Mucosa of rectum (tissue), 2 donors: ENCODE measurements around the gene CACNG1.

Source experiments
- H3K27ac ChIP-seq, 2 donors: one replicate each; pipeline ENCODE4 v1.7.0; 2013; ENCODE audit warnings: inconsistent platforms in 2 of 2, low read depth in 2 of 2, low read length in 2 of 2
- H3K27me3 ChIP-seq, 2 donors: one replicate each; pipeline ENCODE4 v1.7.0; 2013; ENCODE audit warnings: low read length in 2 of 2; ENCODE audit not compliant: control insufficient read depth in 2 of 2, insufficient read depth in 2 of 2
- H3K36me3 ChIP-seq, 2 donors: one replicate each; pipeline ENCODE4 v1.7.0; 2013; ENCODE audit warnings: low read length in 2 of 2; ENCODE audit not compliant: control insufficient read depth in 2 of 2, insufficient read depth in 2 of 2
- H3K4me1 ChIP-seq, 2 donors: one replicate each; pipeline ENCODE4 v1.7.0; 2013; ENCODE audit warnings: low read length in 2 of 2, mild to moderate bottlenecking in 1 of 2; ENCODE audit not compliant: control insufficient read depth in 2 of 2, insufficient read depth in 2 of 2
- H3K4me3 ChIP-seq, 2 donors: one replicate each; pipeline ENCODE4 v1.7.0; 2013; ENCODE audit warnings: low read length in 2 of 2
- H3K9ac ChIP-seq, 2 donors: one replicate each; pipeline ENCODE4 v1.7.0; 2013; ENCODE audit warnings: low read length in 2 of 2, low read depth in 1 of 2, mild to moderate bottlenecking in 1 of 2
- H3K9me3 ChIP-seq, 2 donors: one replicate each; pipeline ENCODE4 v1.7.0; 2013; ENCODE audit warnings: low read length in 2 of 2; ENCODE audit not compliant: control insufficient read depth in 2 of 2
- donor health status: healthy.
- donor health status: Normal muscosa, but diverticular disease.

CACNG1 gene

GRCh38 chr17:67025216-67025792 lies 19.1 kb upstream of the CACNG1 start:
- Histone ChIP-seq H3K27ac (peak overlapping the region; percentile 67 to 82), H3K9ac (peak overlapping the region in 1 of 2 donors; percentile 58), H3K27me3 (no peaks in the 10 kb centered on the region), H3K9me3 (no peaks in the 10 kb centered on the region), H3K36me3 (no peaks in the 10 kb centered on the region), H3K4me1 (peaks cover 5 to 28% of the 10 kb centered on the region in 2 donors), H3K4me3 (peak overlapping the region in 1 of 2 donors; percentile 27)

- Histone ChIP-seq H3K27ac (no peak overlapping the region), H3K9me3 (no peaks in the 10 kb centered on the region), H3K4me3 (no peak overlapping the region), H3K4me1 (peaks cover 5 to 28% of the 10 kb centered on the region in 2 donors), H3K9ac (no peak overlapping the region), H3K27me3 (no peaks in the 10 kb centered on the region), H3K36me3 (no peaks in the 10 kb centered on the region)
These were observed 18.0 kb upstream of the CACNG1 start for GRCh38 chr17:67026341-67026740.

GRCh38 chr17:67027031-67027628 lies 17.2 kb upstream of the CACNG1 start:
- no peaks in the 10 kb centered on the region for H3K27me3 ChIP-seq
- H3K4me3 ChIP-seq: no peak overlapping the region
- H3K27ac ChIP-seq: no peak overlapping the region
- H3K9me3 ChIP-seq: no peaks in the 10 kb centered on the region
- no peaks in the 10 kb centered on the region for H3K36me3 ChIP-seq
- H3K9ac ChIP-seq: no peak overlapping the region
- peaks cover 5 to 24% of the 10 kb centered on the region in 2 donors for H3K4me1 ChIP-seq

- peaks cover 2 to 9% of the 10 kb centered on the region in 2 donors for H3K4me1 ChIP-seq
- H3K4me3 ChIP-seq: no peak overlapping the region
- H3K9me3 ChIP-seq: no peaks in the 10 kb centered on the region
- H3K27ac ChIP-seq: no peak overlapping the region
- H3K27me3 ChIP-seq: no peaks in the 10 kb centered on the region
- no peak overlapping the region for H3K9ac ChIP-seq
- H3K36me3 ChIP-seq: no peaks in the 10 kb centered on the region
These were observed 13.7 kb upstream of the CACNG1 start for GRCh38 chr17:67030641-67031040.

- Histone ChIP-seq H3K9ac (no peak overlapping the region), H3K27me3 (no peaks in the 10 kb centered on the region), H3K36me3 (no peaks in the 10 kb centered on the region), H3K27ac (no peak overlapping the region), H3K9me3 (no peaks in the 10 kb centered on the region), H3K4me1 (no peaks in the 10 kb centered on the region), H3K4me3 (no peak overlapping the region)
These were observed 12.0 kb upstream of the CACNG1 start for GRCh38 chr17:67032382-67032781.

- H3K9ac ChIP-seq: no peak overlapping the region
- no peaks in the 10 kb centered on the region for H3K27me3 ChIP-seq
- no peak overlapping the region for H3K4me3 ChIP-seq
- no peaks in the 10 kb centered on the region for H3K9me3 ChIP-seq
- no peak overlapping the region for H3K27ac ChIP-seq
- H3K36me3 ChIP-seq: no peaks in the 10 kb centered on the region
- no peaks in the 10 kb centered on the region for H3K4me1 ChIP-seq
These were observed 11.4 kb upstream of the CACNG1 start for GRCh38 chr17:67032985-67033384.

- H3K27ac ChIP-seq: no peak overlapping the region
- no peaks in the 10 kb centered on the region for H3K4me1 ChIP-seq
- H3K36me3 ChIP-seq: no peaks in the 10 kb centered on the region
- no peaks in the 10 kb centered on the region for H3K9me3 ChIP-seq
- no peak overlapping the region for H3K9ac ChIP-seq
- no peaks in the 10 kb centered on the region for H3K27me3 ChIP-seq
- no peak overlapping the region for H3K4me3 ChIP-seq
These were observed 10.7 kb upstream of the CACNG1 start for GRCh38 chr17:67033613-67034012.

GRCh38 chr17:67035131-67036083 lies 8.9 kb upstream of the CACNG1 start:
- Histone ChIP-seq H3K27me3 (no peaks in the 10 kb centered on the region), H3K9me3 (no peaks in the 10 kb centered on the region)

GRCh38 chr17:67038861-67039365 lies 5.4 kb upstream of the CACNG1 start:
- Histone ChIP-seq H3K4me3 (no peak overlapping the region), H3K36me3 (no peaks in the 10 kb centered on the region), H3K4me1 (peaks cover 0 to 3% of the 10 kb centered on the region in 2 donors), H3K9me3 (no peaks in the 10 kb centered on the region), H3K27me3 (no peaks in the 10 kb centered on the region), H3K9ac (no peak overlapping the region), H3K27ac (no peak overlapping the region)

More at GRCh38 chr17:67035131-67036083, 8.9 kb upstream of the CACNG1 start:
- no peak overlapping the region for H3K27ac ChIP-seq
- H3K4me1 ChIP-seq: no peaks in the 10 kb centered on the region
- H3K4me3 ChIP-seq: no peak overlapping the region
- no peaks in the 10 kb centered on the region for H3K36me3 ChIP-seq
- no peak overlapping the region for H3K9ac ChIP-seq

GRCh38 chr17:67040652-67041051 lies 3.7 kb upstream of the CACNG1 start:
- Histone ChIP-seq H3K4me1 (peaks cover 0 to 3% of the 10 kb centered on the region in 2 donors), H3K27ac (no peak overlapping the region), H3K9me3 (no peaks in the 10 kb centered on the region), H3K9ac (no peak overlapping the region), H3K4me3 (no peak overlapping the region), H3K27me3 (no peaks in the 10 kb centered on the region), H3K36me3 (no peaks in the 10 kb centered on the region)
